HG02938 (cell line): Measurements from ENCODE around the gene CT45A5.
"Not testable (repeated sequence)": the region's sequence is repeated elsewhere in the genome, so short reads cannot be mapped to it uniquely, and the experiment has no call there.

Experiments
- ATAC-seq: cut with Tn5 transposase; IDR thresholded peaks from one replicate; pipeline ENCODE4 v1.9.1; 2021; ENCODE audit warnings: mild to moderate bottlenecking, moderate library complexity; ENCODE audit not compliant: unreplicated experiment

CT45A5 gene

GRCh38 chrX:135785403-135785802 is at the start of gene CT45A5:
CT45A5 (minus strand) TSS chrX:135785503; CDS start chrX:135781729, 3,774 bp downstream.
- not testable (repeated sequence) for ATAC-seq

GRCh38 chrX:135819912-135820311 is 34.6 kb upstream of the CT45A5 start, which contains the start of gene CT45A2:
CT45A2 (minus strand) TSS chrX:135820012; CDS start chrX:135816265, 3,747 bp downstream.
- ATAC-seq: not testable (repeated sequence)

- not testable (repeated sequence) for ATAC-seq
Measured at GRCh38 chrX:135802687-135803086, 17.4 kb upstream of the CT45A5 start, which contains the start of gene CT45A6. CT45A6 (minus strand) TSS chrX:135802787; CDS start chrX:135798993, 3,794 bp downstream.

GRCh38 chrX:135768091-135768490 is 17.2 kb downstream of the CT45A5 start, which contains the start of gene CT45A3:
CT45A3 (minus strand) TSS chrX:135768191; CDS start chrX:135764444, 3,747 bp downstream.
- not testable (repeated sequence) for ATAC-seq

GRCh38 chrX:135744739-135745138 is 40.6 kb downstream of the CT45A5 start:
- not testable (repeated sequence) for ATAC-seq

- ATAC-seq: no peak
Measured at GRCh38 chrX:135741192-135741715, 44.0 kb downstream of the CT45A5 start.

GRCh38 chrX:135740681-135741149 is 44.6 kb downstream of the CT45A5 start:
- ATAC-seq: no peak

- ATAC-seq: no peak
Measured at GRCh38 chrX:135737366-135738071, 47.8 kb downstream of the CT45A5 start.

GRCh38 chrX:135734666-135735065 is 50.6 kb downstream of the CT45A5 start:
- ATAC-seq: not testable (repeated sequence)
